Measurements from ENCODE around the gene DZIP1.

DZIP1 gene

GRCh38 chr13:95540888-95541287 is 103.6 kb downstream of the DZIP1 start:
- DNase-seq, result no peak

- no peak for DNase-seq
These were observed 107.8 kb downstream of the DZIP1 start for GRCh38 chr13:95536632-95537241.

GRCh38 chr13:95535243-95535642 is 109.3 kb downstream of the DZIP1 start:
- DNase-seq, result no peak

- no peak for DNase-seq
These were observed 110.9 kb downstream of the DZIP1 start for GRCh38 chr13:95533545-95534160.

GRCh38 chr13:95530178-95530577 is 114.3 kb downstream of the DZIP1 start:
- DNase-seq, result no peak
